GM12874 (cell line): ENCODE measurements around the gene GSC.

ENCODE experiments used
- TF ChIP-seq, protein P1 (sequence below): IDR thresholded peaks from 2 replicates; pipeline ENCODE4 v1.5.1; 2011; ENCODE audit warnings: low read depth, mild to moderate bottlenecking, control low read depth, low read length, moderate library complexity; ENCODE audit not compliant: insufficient read depth

The GSC gene

GRCh38 chr14:94795372-94795771 lies 25.5 kb upstream of the GSC start:
- TF ChIP-seq, protein P1, sequence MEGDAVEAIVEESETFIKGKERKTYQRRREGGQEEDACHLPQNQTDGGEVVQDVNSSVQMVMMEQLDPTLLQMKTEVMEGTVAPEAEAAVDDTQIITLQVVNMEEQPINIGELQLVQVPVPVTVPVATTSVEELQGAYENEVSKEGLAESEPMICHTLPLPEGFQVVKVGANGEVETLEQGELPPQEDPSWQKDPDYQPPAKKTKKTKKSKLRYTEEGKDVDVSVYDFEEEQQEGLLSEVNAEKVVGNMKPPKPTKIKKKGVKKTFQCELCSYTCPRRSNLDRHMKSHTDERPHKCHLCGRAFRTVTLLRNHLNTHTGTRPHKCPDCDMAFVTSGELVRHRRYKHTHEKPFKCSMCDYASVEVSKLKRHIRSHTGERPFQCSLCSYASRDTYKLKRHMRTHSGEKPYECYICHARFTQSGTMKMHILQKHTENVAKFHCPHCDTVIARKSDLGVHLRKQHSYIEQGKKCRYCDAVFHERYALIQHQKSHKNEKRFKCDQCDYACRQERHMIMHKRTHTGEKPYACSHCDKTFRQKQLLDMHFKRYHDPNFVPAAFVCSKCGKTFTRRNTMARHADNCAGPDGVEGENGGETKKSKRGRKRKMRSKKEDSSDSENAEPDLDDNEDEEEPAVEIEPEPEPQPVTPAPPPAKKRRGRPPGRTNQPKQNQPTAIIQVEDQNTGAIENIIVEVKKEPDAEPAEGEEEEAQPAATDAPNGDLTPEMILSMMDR = no peak

DNA sequence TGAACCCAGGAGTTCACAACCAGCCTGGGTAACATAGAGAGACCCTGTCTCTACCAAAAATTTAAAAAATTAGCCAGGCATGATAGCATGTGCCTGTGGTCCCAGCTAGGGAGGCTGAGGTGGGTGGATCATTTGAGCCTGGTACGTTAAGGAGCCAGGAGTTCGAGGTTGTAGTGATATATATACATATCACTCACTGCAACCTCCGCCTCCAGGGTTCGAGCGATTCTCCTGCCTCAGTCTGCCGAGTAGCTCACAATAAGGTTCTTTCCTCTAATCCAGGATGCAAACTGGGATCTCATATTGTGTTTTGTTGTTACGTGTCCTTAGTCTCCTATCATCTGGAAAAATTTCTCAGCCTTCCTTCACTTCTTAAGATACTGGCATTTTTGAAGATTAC lies 24.0 kb upstream of the GSC start:
- TF ChIP-seq, protein P1 = no peak

- TF ChIP-seq, protein P1 = no peak
These were observed 17.7 kb upstream of the GSC start for GRCh38 chr14:94787655-94788054.

DNA sequence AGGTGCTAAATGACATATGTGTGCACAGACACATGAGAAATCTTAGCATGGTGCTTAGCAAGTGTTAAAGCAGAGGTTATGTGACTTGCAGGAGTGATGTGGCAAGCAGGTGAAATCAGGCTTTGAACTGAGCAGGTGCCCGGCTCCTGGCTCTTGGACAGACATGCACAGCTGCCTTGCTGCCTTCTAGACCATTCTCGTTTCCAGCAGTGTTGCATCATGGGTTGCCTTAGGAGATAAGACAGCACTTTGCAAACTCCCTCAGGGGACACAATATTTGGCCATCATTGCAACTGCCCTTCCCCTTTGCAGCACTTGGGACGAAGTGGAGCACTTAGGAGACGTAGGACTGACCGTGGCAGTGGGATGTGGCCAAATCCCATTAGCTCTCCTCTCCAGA lies 17.2 kb upstream of the GSC start:
- TF ChIP-seq, protein P1 = no peak

DNA sequence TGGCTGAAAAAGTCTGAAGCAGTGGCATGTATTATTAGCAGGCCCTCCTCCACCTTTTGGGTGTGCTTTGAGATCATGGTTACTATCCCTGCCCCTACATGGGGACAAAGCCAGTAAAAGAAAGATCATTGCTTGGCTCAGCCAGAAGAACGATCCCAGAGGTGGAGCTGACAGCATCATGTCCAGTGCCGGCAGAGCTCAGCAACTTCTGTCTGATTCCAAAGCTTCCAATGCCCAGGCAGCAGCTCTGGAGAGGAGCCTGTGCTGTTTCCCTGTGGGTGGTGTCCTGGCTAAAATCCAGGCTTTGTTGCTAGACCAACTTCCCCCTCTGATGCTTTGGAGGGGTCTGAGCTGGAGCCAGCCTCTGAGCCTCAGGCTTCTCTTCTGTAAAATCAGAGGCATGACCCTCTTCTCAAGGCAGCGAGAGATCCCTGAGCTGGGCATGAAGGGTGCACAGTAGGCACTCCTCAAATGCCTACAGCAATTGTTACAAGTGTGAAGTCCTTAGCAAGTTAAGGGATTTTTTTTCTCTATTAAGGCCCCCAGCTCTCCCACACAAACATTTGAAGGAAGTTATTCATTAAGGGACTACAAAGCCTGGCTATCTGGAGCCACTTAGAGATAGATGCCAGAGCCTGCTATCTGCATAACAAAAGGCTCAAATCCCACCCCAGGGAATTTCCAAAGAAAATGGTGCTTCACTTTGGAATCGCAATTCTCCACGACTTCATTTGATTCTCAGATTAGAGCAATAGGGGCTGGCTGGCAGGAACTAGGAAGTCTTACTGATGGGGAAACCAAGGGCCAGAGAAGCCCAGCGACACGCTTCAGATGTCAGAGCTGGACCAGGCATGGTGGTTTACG lies 10.9 kb upstream of the GSC start:
- TF ChIP-seq, protein P1 = no peak

- TF ChIP-seq, protein P1 = no peak
These were observed 9.8 kb upstream of the GSC start for GRCh38 chr14:94779713-94780112.

DNA sequence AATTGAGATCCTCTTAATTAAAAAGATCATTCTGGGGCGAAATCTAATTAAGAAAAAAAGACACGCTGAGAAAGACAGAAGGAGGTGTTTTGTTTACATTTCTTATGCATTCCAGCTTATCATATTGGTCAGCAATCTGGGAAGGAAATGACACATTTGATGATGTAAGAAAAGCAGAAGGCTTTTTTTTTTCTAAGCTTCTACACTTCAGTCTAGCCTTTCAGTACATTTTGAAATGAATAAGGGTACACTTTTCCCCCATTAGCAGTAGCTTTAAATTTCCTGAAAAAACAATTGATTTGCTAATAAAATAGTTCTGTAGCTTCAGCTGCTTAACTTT lies 5.9 kb upstream of the GSC start:
- TF ChIP-seq, protein P1 = no peak
